Mammary epithelial cell (primary cell): ENCODE results near the gene ACTMAP.

Experiments
- EZH2 ChIP-seq: IDR thresholded peaks from 2 replicates; pipeline ENCODE4 v1.6.1; 2012; ENCODE audit warnings: low read length, inconsistent platforms, borderline replicate concordance
- TF ChIP-seq, protein P1 (sequence below), 2 donors: IDR thresholded peaks in 1 of 2; conservative IDR thresholded peaks in 1 of 2; 2 replicates each; pipeline ENCODE4 v1.5.1; 2011 to 2012; ENCODE audit warnings: inconsistent platforms in 2 of 2, low read length in 2 of 2, mild to moderate bottlenecking in 2 of 2, control low read depth in 1 of 2, low read depth in 1 of 2; ENCODE audit not compliant: insufficient read depth in 1 of 2; ENCODE audit errors: extremely low read depth in 1 of 2

DNA sequence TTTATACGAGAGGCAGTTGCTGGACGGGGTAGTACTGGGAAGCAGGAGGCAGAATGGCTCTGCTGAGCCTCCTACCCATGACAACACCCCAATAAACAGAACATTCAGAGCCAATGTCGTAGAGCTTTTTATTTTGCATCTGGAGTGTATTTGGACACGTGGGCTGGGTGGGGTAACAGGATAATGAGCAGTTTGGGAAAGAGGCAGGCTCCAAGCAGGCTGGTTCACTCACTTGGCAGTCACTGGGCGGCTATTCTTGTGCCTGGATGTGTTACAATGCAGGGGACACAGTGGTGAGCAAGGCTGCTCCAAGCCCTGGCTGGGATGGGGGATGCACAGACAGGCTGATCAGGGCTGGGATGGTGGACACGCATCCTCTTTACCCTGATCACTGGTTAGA, 9.5 kb downstream of the ACTMAP start:
- TF ChIP-seq, protein P1, sequence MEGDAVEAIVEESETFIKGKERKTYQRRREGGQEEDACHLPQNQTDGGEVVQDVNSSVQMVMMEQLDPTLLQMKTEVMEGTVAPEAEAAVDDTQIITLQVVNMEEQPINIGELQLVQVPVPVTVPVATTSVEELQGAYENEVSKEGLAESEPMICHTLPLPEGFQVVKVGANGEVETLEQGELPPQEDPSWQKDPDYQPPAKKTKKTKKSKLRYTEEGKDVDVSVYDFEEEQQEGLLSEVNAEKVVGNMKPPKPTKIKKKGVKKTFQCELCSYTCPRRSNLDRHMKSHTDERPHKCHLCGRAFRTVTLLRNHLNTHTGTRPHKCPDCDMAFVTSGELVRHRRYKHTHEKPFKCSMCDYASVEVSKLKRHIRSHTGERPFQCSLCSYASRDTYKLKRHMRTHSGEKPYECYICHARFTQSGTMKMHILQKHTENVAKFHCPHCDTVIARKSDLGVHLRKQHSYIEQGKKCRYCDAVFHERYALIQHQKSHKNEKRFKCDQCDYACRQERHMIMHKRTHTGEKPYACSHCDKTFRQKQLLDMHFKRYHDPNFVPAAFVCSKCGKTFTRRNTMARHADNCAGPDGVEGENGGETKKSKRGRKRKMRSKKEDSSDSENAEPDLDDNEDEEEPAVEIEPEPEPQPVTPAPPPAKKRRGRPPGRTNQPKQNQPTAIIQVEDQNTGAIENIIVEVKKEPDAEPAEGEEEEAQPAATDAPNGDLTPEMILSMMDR (conservative IDR thresholded peaks at IDR 0.05 in 1 of 2, IDR thresholded peaks at IDR 0.05 in 1 of 2; ENCODE audit: extremely low read depth in 1 of 2, insufficient read depth in 1 of 2, low read depth in 1 of 2, low read length in 2 of 2): no peak
- no peak for TF ChIP-seq EZH2
